Measurements from ENCODE around the gene RPA3. TPM values are rescaled to one million over a fixed set of nuclear protein-coding genes. Genes with fewer than 3 reads are reported as not detected.
A peak's percentile ranks its signal among the peaks of the same experiment; 100 is the strongest.

Gene RPA3
- total RNA-seq, 1 donor from 2014 or later = 20.7 TPM

- Mint-ChIP-seq H3K27ac (ENCODE audit: unreplicated experiment) (no peak overlapping the region), H3K9me3 (ENCODE audit: unreplicated experiment) (no peaks in the 10 kb centered on the region), H3K4me3 (ENCODE audit: unreplicated experiment) (no peak overlapping the region), H3K36me3 (ENCODE audit: unreplicated experiment) (peaks cover 6% of the 10 kb centered on the region), H3K27me3 (ENCODE audit: unreplicated experiment) (peaks cover 2% of the 10 kb centered on the region), H3K4me1 (ENCODE audit: low read depth, unreplicated experiment) (peaks cover 6% of the 10 kb centered on the region)
- DNase-seq = no peak
- TF ChIP-seq CTCF (IDR thresholded peaks at IDR 0.05; ENCODE audit: partially characterized antibody, unreplicated experiment) = no peak
These were observed 1.8 kb upstream of the RPA3 start for GRCh38 chr7:7720193-7720592.

GRCh38 chr7:7719236-7719635 is 829 bp upstream of the RPA3 start:
- no peak for DNase-seq
- no peak overlapping the region for H3K4me3 Mint-ChIP-seq (ENCODE audit: unreplicated experiment)

GRCh38 chr7:7713730-7714129 is 4.7 kb downstream of the RPA3 start:
- Mint-ChIP-seq H3K4me3 (ENCODE audit: unreplicated experiment) (no peak overlapping the region), H3K4me1 (ENCODE audit: low read depth, unreplicated experiment) (peaks cover 8% of the 10 kb centered on the region), H3K27ac (ENCODE audit: unreplicated experiment) (no peak overlapping the region), H3K36me3 (ENCODE audit: unreplicated experiment) (no peaks in the 10 kb centered on the region), H3K27me3 (ENCODE audit: unreplicated experiment) (peaks cover 2% of the 10 kb centered on the region), H3K9me3 (ENCODE audit: unreplicated experiment) (no peaks in the 10 kb centered on the region)
- no peak for DNase-seq
- TF ChIP-seq CTCF (IDR thresholded peaks at IDR 0.05; ENCODE audit: partially characterized antibody, unreplicated experiment) = no peak

More at GRCh38 chr7:7719236-7719635, 829 bp upstream of the RPA3 start:
- no peaks in the 10 kb centered on the region for H3K9me3 Mint-ChIP-seq (ENCODE audit: unreplicated experiment)
- peaks cover 6% of the 10 kb centered on the region for H3K36me3 Mint-ChIP-seq (ENCODE audit: unreplicated experiment)
- H3K4me1 Mint-ChIP-seq (ENCODE audit: low read depth, unreplicated experiment) = peaks cover 6% of the 10 kb centered on the region
- H3K27ac Mint-ChIP-seq (ENCODE audit: unreplicated experiment) = no peak overlapping the region
- peaks cover 2% of the 10 kb centered on the region for H3K27me3 Mint-ChIP-seq (ENCODE audit: unreplicated experiment)
- TF ChIP-seq CTCF (IDR thresholded peaks at IDR 0.05; ENCODE audit: partially characterized antibody, unreplicated experiment) = no peak

GRCh38 chr7:7710469-7710868 is 7.9 kb downstream of the RPA3 start:
- DNase-seq = no peak
- H3K9me3 Mint-ChIP-seq (ENCODE audit: unreplicated experiment) = no peaks in the 10 kb centered on the region
- no peak for TF ChIP-seq CTCF (IDR thresholded peaks at IDR 0.05; ENCODE audit: partially characterized antibody, unreplicated experiment)
- H3K27me3 Mint-ChIP-seq (ENCODE audit: unreplicated experiment) = peaks cover 2% of the 10 kb centered on the region
- H3K36me3 Mint-ChIP-seq (ENCODE audit: unreplicated experiment) = no peaks in the 10 kb centered on the region
- peaks cover 30% of the 10 kb centered on the region for H3K4me1 Mint-ChIP-seq (ENCODE audit: low read depth, unreplicated experiment)
- H3K27ac Mint-ChIP-seq (ENCODE audit: unreplicated experiment) = no peak overlapping the region
- no peak overlapping the region for H3K4me3 Mint-ChIP-seq (ENCODE audit: unreplicated experiment)

GRCh38 chr7:7709291-7709690 is 9.1 kb downstream of the RPA3 start:
- peak overlapping the region; percentile 26 for H3K27ac Mint-ChIP-seq (ENCODE audit: unreplicated experiment)
- H3K4me3 Mint-ChIP-seq (ENCODE audit: unreplicated experiment) = no peak overlapping the region
- H3K4me1 Mint-ChIP-seq (ENCODE audit: low read depth, unreplicated experiment) = peaks cover 35% of the 10 kb centered on the region
- no peaks in the 10 kb centered on the region for H3K36me3 Mint-ChIP-seq (ENCODE audit: unreplicated experiment)
- no peak for DNase-seq
- H3K9me3 Mint-ChIP-seq (ENCODE audit: unreplicated experiment) = no peaks in the 10 kb centered on the region
- TF ChIP-seq CTCF (IDR thresholded peaks at IDR 0.05; ENCODE audit: partially characterized antibody, unreplicated experiment) = no peak
- H3K27me3 Mint-ChIP-seq (ENCODE audit: unreplicated experiment) = peaks cover 2% of the 10 kb centered on the region

Data from glutamatergic neuron (in vitro differentiated cells).